Fibroblast of peridontal ligament (primary cell): ENCODE measurements around the gene TCF20.

Experiments used
- DNase-seq: peaks from one replicate; pipeline ENCODE4 v3.0.0-alpha.2; 2010; ENCODE audit errors: extremely low read depth

TCF20 gene

DNA sequence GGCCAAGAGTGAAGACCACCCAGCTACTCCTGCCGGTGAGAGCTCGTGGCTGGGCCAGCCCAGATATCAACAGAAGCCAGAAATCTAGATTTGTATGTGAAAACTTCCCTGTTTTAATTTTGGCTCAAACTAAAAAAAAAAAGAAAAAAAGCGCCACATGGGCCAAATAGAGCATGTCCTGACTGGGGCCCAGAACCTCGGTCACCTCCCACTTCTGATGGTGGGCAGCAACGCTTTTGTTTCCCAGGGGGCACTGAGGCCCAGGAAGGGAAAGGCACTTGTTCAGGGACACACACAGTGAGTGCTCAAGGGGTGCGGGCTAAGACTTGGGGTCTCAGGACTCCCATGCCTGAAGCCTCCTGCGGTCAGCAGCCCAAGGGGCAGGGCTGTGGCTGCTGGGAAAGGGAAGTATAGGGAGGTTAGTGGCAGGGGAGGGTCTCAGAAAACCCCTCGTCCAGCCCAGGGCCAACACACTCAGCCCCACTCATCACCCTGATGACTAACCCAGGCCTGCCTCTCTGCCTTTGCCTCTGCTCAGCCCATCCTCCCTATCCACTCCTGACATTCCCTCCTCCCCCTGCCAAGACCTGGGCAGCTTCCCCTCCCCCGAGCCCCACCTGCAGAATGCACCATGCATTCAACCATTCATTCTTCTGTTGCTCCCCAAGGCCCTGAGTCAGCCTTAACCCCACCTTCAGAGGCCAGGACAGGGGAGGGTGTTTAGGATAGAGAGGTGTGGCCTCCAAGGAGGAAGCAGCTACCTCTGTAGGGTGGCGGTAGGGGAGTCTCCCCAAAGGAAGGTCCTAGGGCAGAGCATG, 30.0 kb upstream of the TCF20 start:
- DNase-seq: no peak

DNA sequence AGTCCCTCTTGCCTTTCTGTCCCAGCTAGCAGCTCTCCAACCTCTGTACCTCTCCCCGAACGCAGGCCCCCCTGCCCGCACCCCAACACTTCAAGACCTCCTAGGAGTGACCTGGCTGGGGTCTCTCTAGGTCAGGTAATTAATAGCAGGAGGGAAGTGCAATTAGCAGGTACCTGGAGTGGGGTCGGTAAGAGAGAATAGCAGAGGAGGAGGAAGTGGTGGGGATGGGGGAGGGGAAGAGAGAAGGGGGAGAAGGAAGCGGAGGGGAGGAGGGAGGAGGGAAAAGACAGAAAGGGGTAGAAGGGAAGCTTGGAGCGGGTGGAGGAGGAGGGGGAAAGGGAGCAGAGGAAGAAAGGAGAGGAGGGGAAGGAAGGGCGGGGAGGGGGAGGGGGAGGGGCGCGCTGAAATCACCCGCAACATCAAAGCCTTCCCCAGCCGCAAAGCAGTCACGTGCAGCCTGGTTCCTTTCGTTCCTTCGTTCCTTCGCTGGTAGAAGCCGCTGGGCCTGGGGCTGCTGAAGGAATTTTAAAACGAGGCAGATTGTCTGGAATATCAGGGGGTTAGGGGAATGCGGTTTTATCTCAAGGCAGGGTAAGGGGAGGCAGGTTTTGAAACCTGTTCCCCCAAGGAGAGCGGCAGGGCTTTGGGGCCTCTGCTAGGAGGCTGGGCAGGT, 29.3 kb upstream of the TCF20 start:
- no peak for DNase-seq

- no peak for DNase-seq
Observed at GRCh38 chr22:42298746-42299145, 28.3 kb upstream of the TCF20 start.

DNA sequence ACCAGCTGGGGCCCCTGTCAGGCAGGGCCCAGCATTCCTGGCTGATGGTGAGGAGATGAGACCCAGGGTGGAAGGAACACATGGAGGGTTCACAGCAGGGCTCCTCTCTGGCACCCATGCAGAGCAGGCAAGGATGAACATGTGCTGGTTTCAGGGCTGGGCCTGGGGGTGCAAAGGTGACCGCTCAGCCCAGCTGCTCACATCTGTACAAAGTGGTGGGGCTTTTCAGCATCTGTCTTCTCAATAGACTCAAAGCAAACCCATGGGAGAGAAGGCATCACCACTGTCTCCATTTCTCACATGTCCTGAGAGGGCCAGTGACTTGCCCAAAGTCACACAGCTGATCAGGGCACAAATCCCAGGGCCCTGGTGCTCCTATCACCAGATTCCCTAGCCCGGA, 27.3 kb upstream of the TCF20 start:
- no peak for DNase-seq

GRCh38 chr22:42296883-42297282, 26.4 kb upstream of the TCF20 start:
- no peak for DNase-seq

GRCh38 chr22:42296381-42296853, 26.0 kb upstream of the TCF20 start:
- DNase-seq: no peak

DNA sequence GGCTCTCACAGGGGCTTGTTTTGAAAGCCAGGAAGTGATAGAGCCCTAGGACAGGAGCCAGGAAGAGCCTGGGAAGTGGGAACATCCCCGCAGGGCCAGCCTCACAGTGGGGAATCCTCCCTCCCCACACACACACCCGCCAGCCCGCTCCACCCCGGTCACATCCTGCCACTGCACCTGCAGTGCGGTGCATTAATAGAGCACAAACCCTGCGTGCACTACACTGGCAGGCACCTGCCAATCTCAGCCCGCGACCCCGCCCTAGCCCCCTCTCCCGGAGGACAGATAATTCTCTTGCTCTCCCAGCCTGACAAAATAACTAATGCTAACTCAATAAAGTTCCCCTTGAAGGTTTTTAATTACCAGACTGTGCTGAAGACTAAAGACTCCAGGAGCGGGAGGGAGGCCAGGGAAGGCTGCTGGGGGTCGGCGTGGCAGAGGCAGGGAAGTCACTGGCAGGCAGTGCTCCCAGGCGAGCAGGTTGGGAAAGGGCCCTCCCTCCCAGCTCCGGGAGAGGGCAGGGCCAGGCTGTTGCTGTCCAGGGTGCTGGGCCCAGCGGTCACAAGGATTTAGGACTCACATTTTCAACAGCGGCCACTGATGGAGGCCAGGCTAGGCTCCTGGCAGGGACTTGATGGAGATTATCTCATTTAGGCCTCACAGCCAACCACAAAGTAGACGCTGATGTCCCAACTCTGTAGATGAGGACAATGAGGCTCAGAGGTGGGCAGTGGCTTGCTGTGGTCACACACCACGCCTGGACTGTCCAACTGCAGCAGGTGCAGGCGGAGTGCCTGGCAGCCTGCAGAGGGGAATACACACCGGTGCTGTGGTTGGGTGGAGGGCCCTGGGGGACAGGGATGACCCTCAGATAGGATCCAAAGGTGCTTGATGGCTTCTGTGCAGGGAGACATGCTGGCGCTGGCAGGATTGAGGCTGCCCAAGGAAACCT, 23.9 kb upstream of the TCF20 start:
- DNase-seq: peak; percentile 29

DNA sequence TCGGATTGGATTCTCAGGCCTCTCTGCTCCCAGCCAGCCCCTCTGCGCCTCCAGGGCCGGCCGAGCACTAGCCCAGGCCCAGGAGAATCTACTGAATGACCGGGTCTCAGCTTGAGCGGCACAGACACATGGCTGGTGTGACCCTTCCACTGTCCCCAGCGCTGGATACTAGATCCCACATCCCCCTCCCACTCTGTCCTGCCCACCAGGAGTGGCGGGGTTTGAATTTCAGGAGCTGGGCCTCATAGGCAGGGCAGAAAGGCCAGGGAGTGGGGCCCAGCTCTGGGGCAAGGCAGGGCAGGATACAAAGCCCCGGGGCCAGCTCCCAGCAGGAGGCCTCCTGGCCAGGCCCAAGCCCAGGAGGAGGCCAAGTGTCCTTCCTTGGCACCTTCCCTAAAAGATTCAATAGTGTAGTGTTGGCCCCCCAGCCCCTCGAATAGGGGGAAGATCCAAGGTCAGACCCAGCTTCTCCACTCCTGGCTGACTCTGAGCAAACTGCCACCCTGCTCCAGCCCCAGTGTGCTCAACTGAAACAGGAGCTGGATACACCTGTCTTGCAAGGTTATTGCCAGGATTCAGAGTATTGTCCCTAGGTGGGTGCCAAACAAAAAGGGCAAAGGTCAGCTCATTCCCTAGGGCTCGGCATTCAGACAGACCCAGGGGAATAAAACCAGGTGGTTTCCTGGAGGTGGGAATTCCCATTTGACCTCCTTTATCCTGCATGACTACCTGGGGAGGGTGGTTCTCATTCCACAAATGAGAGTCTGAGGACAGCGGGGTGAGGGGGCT, 22.5 kb upstream of the TCF20 start:
- DNase-seq: no peak

GRCh38 chr22:42291287-42291686, 20.8 kb upstream of the TCF20 start:
- DNase-seq: no peak

- no peak for DNase-seq
Observed at GRCh38 chr22:42289671-42290541, 19.5 kb upstream of the TCF20 start.

- DNase-seq: no peak
Observed at GRCh38 chr22:42288791-42289190, 18.3 kb upstream of the TCF20 start.

GRCh38 chr22:42287174-42287890, 16.9 kb upstream of the TCF20 start:
- no peak for DNase-seq

DNA sequence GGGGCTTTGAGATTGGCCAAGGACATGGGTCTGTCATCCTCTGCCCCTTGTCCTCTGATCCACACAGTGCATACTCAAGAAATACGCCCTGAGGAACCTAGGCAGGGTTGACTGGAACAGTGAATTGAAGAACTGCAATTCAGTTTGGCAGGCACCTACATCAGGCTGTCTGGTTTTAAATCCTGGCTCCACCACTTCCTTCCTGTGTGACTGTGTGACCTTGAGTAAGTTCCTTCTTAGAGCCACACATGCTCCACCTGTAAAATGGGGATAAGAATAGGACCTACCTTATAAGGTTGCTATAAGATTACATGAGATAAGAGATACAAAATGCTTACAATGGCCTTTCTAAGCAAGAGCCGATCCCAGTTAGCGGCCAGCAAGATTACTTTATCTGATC, 15.8 kb upstream of the TCF20 start:
- no peak for DNase-seq

DNA sequence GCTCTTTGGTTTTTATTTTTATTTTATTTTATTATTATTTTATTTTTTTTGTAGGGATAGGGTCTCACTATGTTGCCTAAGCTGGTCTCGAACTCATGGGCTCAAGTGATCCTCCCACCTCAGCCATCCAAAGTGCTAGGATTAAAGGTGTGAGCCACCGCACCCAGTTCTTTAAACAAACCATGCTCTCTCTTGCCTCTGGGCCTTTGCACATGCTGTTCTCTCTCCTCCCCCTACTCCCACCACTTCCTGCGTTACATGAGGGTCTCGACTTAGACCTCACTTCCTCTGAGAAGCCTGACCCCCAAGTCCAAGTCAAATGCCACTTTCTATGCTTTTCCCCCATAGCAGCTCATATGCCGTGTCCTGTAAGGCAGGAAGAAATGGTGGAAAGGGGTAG, 15.2 kb upstream of the TCF20 start:
- DNase-seq: no peak

GRCh38 chr22:42284643-42285181, 14.3 kb upstream of the TCF20 start:
- DNase-seq: no peak

- DNase-seq: no peak
Observed at GRCh38 chr22:42284202-42284591, 13.7 kb upstream of the TCF20 start.

GRCh38 chr22:42283278-42284201, 13.1 kb upstream of the TCF20 start:
- DNase-seq: no peak

DNA sequence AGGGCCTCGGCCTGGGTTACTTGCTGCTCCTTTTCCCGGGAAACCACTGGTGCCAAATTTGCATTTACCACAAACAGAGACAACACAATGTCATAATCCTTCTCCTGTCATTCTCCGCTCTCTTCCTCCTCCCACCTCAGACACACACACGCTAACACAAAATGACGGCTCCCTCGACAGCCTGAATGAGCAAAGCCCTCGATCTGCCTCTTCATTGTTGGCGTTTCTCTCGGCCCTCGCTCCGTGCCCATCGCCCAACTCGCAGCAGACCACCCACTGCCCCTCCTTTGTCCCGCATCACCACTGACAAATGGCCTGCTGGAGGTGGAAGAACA, 12.5 kb upstream of the TCF20 start:
- DNase-seq: no peak
